ENCODE data around the gene CCDC83. TPM values are rescaled to one million over a fixed set of nuclear protein-coding genes. Genes with fewer than 3 reads are reported as not detected.

Gene CCDC83
- polyA plus RNA-seq, 1 of the 3 experiments (the other 2 are of a cell fraction), result not detected

GRCh38 chr11:85815186-85815931 is 39.8 kb upstream of the CCDC83 start (continued):
- TF ChIP-seq FOSL2 (IDR thresholded peaks at IDR 0.05; ENCODE audit: borderline replicate concordance, low read depth) (peak; percentile 93), MEF2A (IDR thresholded peaks at IDR 0.05; ENCODE audit: borderline replicate concordance, low read depth) (peak; percentile 48; the same call in 1 of the 2 replicates), ZBTB33 (IDR thresholded peaks at IDR 0.05; ENCODE audit: borderline replicate concordance, low read depth) (0 out of 2 replicates have a peak, but pooled peaks have one; percentile 20), REST (IDR thresholded peaks at IDR 0.05; ENCODE audit: low read depth, low read length) (no peak), EP300 (IDR thresholded peaks at IDR 0.05; ENCODE audit: borderline replicate concordance in 1 of 2, low read depth in 1 of 2, low read length in 1 of 2) (peak in 1 of 2 experiments; percentile 90; a peak in 2 of 4 replicates), PBX3 (IDR thresholded peaks at IDR 0.05) (peak; percentile 91), MXI1 (IDR thresholded peaks at IDR 0.05; ENCODE audit: low read depth, low read length) (no peak), POLR2AphosphoS5 (IDR thresholded peaks at IDR 0.05; ENCODE audit: low read depth, low read length) (peak; percentile 70; the same call in 1 of the 2 replicates), IRF3 (IDR thresholded peaks at IDR 0.05; ENCODE audit: low read depth, low read length) (no peak), RCOR1 (IDR thresholded peaks at IDR 0.05; ENCODE audit: low read length) (no peak), SMC3 (IDR thresholded peaks at IDR 0.05; ENCODE audit: low read depth, low read length) (no peak)
